ENCODE data around the gene PFKP.

The PFKP gene

GRCh38 chr10:3077940-3078630 is 10.7 kb downstream of the PFKP start:
- H3K27ac ChIP-seq (ENCODE audit: insufficient read depth, low read length, poor library complexity, severe bottlenecking) = no peak overlapping the region
- no peaks in the 10 kb centered on the region for H3K36me3 ChIP-seq (ENCODE audit: control insufficient read depth, insufficient read depth, low read length)
- H3K27me3 ChIP-seq (replicated peaks; ENCODE audit: control insufficient read depth, insufficient read depth, low read length, poor library complexity, severe bottlenecking) = no peaks in the 10 kb centered on the region
- H3K4me1 ChIP-seq (ENCODE audit: control insufficient read depth, insufficient read depth, low read length, poor library complexity, severe bottlenecking) = no peaks in the 10 kb centered on the region
- no peak for DNase-seq
- H3K9me3 ChIP-seq (ENCODE audit: control insufficient read depth, low read length) = no peaks in the 10 kb centered on the region
- H3K4me3 ChIP-seq (ENCODE audit: insufficient read depth, low read depth, low read length, poor library complexity, severe bottlenecking) = no peak overlapping the region

DNA sequence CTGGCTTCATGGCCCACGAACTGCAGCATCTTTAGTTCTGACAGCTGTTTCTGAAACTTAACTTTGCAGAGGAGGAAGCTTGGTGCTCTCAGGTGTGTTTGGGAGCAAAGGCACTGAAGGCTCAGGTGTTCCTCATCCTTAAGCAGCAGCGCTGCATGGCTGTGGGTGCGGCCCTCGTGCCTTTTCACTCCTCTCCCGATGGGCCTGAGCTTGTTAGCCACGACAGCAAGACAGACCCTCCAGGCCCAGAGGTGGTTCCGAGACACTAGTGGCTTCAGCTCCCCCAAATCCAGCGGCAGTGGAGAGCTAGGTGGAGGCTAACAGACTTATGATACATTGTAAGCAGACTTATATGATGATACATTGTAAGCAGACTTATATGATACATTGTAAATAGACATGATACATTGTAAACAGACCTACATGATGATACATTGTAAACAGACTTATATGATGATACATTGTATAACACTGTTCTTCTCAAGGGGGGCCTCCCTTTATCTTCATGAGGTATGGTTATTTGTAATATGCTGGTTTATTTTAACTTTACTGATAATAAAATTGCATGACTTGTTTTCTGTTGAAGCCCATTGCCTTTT is 14.1 kb downstream of the PFKP start:
- Histone ChIP-seq H3K27me3 (replicated peaks; ENCODE audit: control insufficient read depth, insufficient read depth, low read length, poor library complexity, severe bottlenecking) (no peaks in the 10 kb centered on the region), H3K9me3 (ENCODE audit: control insufficient read depth, low read length) (no peaks in the 10 kb centered on the region), H3K4me1 (ENCODE audit: control insufficient read depth, insufficient read depth, low read length, poor library complexity, severe bottlenecking) (no peaks in the 10 kb centered on the region), H3K36me3 (ENCODE audit: control insufficient read depth, insufficient read depth, low read length) (peaks cover 3% of the 10 kb centered on the region), H3K4me3 (ENCODE audit: insufficient read depth, low read depth, low read length, poor library complexity, severe bottlenecking) (no peak overlapping the region), H3K27ac (ENCODE audit: insufficient read depth, low read length, poor library complexity, severe bottlenecking) (no peak overlapping the region)
- no peak for DNase-seq

- no peaks in the 10 kb centered on the region for H3K27me3 ChIP-seq (replicated peaks; ENCODE audit: control insufficient read depth, insufficient read depth, low read length, poor library complexity, severe bottlenecking)
- H3K9me3 ChIP-seq (ENCODE audit: control insufficient read depth, low read length) = no peaks in the 10 kb centered on the region
- no peak overlapping the region for H3K27ac ChIP-seq (ENCODE audit: insufficient read depth, low read length, poor library complexity, severe bottlenecking)
- DNase-seq = no peak
- H3K4me3 ChIP-seq (ENCODE audit: insufficient read depth, low read depth, low read length, poor library complexity, severe bottlenecking) = no peak overlapping the region
- no peaks in the 10 kb centered on the region for H3K4me1 ChIP-seq (ENCODE audit: control insufficient read depth, insufficient read depth, low read length, poor library complexity, severe bottlenecking)
- peaks cover 3% of the 10 kb centered on the region for H3K36me3 ChIP-seq (ENCODE audit: control insufficient read depth, insufficient read depth, low read length)
Observed at GRCh38 chr10:3082290-3082689, 14.9 kb downstream of the PFKP start.

DNA sequence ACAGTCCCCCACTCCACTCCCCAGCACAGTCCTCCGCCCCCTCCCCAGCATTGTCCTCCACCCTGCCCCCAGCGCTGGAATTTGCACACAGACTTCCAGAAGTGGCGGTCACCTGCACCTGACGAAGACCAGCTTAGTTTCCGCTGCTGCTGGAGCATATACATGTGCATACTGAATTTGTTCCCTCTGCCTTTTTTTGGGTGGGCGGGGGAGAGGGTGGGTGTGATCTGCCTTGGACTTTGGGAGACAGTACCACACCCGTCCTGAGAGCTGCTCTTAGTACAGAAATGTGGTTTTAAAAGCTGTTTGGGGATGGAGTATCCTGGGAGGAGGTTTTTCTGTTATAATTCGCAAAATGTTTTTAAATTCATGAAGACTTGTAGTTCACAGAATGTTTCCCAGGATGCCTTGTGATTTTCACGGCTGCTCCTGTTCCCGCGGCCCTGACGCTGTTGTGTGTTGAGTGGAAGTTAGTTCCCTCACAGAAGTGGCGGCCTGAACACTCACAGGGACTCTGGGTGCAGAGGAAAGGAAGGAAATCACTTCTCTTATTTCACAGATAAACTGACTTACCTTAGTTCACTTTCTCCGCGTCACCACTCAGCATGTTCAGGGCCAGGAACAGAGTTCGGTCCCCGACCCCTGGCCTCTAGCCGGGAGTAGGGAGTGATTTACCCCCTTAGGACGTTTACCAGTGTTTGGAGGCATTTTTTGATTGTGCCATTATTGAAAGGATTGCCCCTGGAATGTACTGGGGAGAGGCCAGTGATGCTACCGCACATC is 18.6 kb downstream of the PFKP start:
- no peaks in the 10 kb centered on the region for H3K4me1 ChIP-seq (ENCODE audit: control insufficient read depth, insufficient read depth, low read length, poor library complexity, severe bottlenecking)
- no peaks in the 10 kb centered on the region for H3K27me3 ChIP-seq (replicated peaks; ENCODE audit: control insufficient read depth, insufficient read depth, low read length, poor library complexity, severe bottlenecking)
- no peak overlapping the region for H3K27ac ChIP-seq (ENCODE audit: insufficient read depth, low read length, poor library complexity, severe bottlenecking)
- H3K36me3 ChIP-seq (ENCODE audit: control insufficient read depth, insufficient read depth, low read length) = peaks cover 3% of the 10 kb centered on the region
- no peaks in the 10 kb centered on the region for H3K9me3 ChIP-seq (ENCODE audit: control insufficient read depth, low read length)
- no peak overlapping the region for H3K4me3 ChIP-seq (ENCODE audit: insufficient read depth, low read depth, low read length, poor library complexity, severe bottlenecking)
- no peak for DNase-seq

DNA sequence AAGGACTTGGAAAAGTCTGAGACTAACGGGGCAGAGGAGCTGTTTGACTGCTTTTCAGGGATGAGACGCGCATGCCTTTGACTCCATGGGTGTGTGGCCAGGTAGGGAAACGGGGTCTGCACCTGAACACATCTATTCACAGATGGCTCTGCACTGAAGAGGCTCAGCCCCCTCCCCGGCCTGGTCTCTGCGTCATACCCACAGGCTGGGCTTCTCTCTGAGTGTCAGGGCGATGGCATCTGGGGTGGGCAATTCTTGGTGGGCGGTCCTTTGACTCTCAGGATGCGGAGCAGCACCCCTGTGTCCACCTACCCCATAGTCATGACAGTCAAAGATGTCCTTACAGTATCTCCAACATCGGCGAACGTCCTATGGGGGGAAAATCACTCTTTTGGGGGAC is 23.0 kb downstream of the PFKP start:
- no peaks in the 10 kb centered on the region for H3K27me3 ChIP-seq (replicated peaks; ENCODE audit: control insufficient read depth, insufficient read depth, low read length, poor library complexity, severe bottlenecking)
- H3K9me3 ChIP-seq (ENCODE audit: control insufficient read depth, low read length) = no peaks in the 10 kb centered on the region
- no peaks in the 10 kb centered on the region for H3K36me3 ChIP-seq (ENCODE audit: control insufficient read depth, insufficient read depth, low read length)
- no peak overlapping the region for H3K27ac ChIP-seq (ENCODE audit: insufficient read depth, low read length, poor library complexity, severe bottlenecking)
- no peak overlapping the region for H3K4me3 ChIP-seq (ENCODE audit: insufficient read depth, low read depth, low read length, poor library complexity, severe bottlenecking)
- no peak for DNase-seq
- H3K4me1 ChIP-seq (ENCODE audit: control insufficient read depth, insufficient read depth, low read length, poor library complexity, severe bottlenecking) = peaks cover 7% of the 10 kb centered on the region

DNA sequence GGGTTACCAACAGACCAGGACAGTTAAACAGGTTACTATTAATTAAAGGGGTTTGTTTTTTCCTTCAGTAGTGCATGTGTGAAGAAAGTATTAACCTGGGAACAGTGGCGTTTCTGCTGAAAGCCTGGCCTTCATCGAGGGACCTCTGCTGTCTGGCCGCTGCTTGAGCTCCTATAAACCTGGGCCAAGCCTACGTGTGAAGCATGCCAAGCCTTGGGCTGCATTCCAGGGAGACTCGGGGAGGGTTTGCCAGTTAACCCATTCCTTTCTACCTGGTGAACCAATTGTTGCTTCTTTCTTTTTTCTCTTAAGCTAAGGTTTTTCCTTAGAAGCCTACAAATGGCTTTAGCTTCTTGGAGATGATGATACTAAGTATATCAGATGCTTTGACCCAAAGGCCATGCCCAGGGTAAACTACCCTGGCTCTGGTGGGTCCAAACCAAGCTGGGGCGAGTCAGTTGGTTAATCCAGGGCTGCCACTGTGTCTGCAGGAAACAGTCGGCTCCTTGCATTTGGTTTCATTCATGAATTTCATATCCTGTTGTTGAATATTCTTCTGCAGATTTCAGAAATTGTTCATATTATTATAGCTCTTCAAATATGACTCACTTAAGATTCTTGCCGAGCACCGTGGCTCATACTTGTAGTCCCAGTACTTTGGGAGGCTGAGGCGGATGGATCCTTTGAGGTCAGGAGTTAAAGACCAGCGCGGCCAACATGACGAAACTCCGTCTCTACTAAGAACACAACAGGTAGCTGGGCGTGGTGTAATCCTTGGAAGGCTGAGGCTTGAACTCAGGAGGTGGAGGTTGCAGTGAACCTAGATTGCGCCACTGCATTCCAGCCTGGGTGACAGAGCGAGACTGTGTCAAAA is 23.8 kb downstream of the PFKP start:
- Histone ChIP-seq H3K9me3 (ENCODE audit: control insufficient read depth, low read length) (no peaks in the 10 kb centered on the region), H3K36me3 (ENCODE audit: control insufficient read depth, insufficient read depth, low read length) (no peaks in the 10 kb centered on the region), H3K4me1 (ENCODE audit: control insufficient read depth, insufficient read depth, low read length, poor library complexity, severe bottlenecking) (peaks cover 7% of the 10 kb centered on the region), H3K27me3 (replicated peaks; ENCODE audit: control insufficient read depth, insufficient read depth, low read length, poor library complexity, severe bottlenecking) (no peaks in the 10 kb centered on the region), H3K4me3 (ENCODE audit: insufficient read depth, low read depth, low read length, poor library complexity, severe bottlenecking) (no peak overlapping the region), H3K27ac (ENCODE audit: insufficient read depth, low read length, poor library complexity, severe bottlenecking) (no peak overlapping the region)
- DNase-seq = no peak

DNA sequence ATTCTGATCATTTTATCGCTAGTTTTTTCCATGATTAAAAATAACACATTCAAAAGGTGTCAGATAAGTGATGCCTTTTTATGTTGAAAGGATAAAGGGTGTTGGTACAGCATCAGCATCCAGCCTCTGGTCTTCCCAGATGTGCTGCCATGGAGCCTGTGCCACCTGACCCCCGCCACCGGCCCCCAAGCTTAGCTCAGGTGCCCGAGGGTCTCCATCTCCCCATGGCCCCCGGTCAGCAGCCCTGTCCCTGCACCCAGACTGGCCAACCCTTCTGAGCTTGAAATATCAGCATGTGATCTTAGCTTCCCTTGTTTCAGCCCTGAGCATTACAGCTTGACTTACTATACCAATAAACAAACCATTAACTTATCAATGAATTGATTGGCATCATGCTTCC is 24.6 kb downstream of the PFKP start:
- DNase-seq = no peak
- Histone ChIP-seq H3K27me3 (replicated peaks; ENCODE audit: control insufficient read depth, insufficient read depth, low read length, poor library complexity, severe bottlenecking) (no peaks in the 10 kb centered on the region), H3K27ac (ENCODE audit: insufficient read depth, low read length, poor library complexity, severe bottlenecking) (no peak overlapping the region), H3K9me3 (ENCODE audit: control insufficient read depth, low read length) (no peaks in the 10 kb centered on the region), H3K36me3 (ENCODE audit: control insufficient read depth, insufficient read depth, low read length) (no peaks in the 10 kb centered on the region), H3K4me3 (ENCODE audit: insufficient read depth, low read depth, low read length, poor library complexity, severe bottlenecking) (no peak overlapping the region), H3K4me1 (ENCODE audit: control insufficient read depth, insufficient read depth, low read length, poor library complexity, severe bottlenecking) (peaks cover 7% of the 10 kb centered on the region)

- Histone ChIP-seq H3K27me3 (replicated peaks; ENCODE audit: control insufficient read depth, insufficient read depth, low read length, poor library complexity, severe bottlenecking) (no peaks in the 10 kb centered on the region), H3K36me3 (ENCODE audit: control insufficient read depth, insufficient read depth, low read length) (no peaks in the 10 kb centered on the region), H3K4me3 (ENCODE audit: insufficient read depth, low read depth, low read length, poor library complexity, severe bottlenecking) (no peak overlapping the region), H3K9me3 (ENCODE audit: control insufficient read depth, low read length) (no peaks in the 10 kb centered on the region), H3K27ac (ENCODE audit: insufficient read depth, low read length, poor library complexity, severe bottlenecking) (no peak overlapping the region), H3K4me1 (ENCODE audit: control insufficient read depth, insufficient read depth, low read length, poor library complexity, severe bottlenecking) (peaks cover 7% of the 10 kb centered on the region)
- no peak for DNase-seq
Observed at GRCh38 chr10:3093996-3094395, 26.6 kb downstream of the PFKP start.

DNA sequence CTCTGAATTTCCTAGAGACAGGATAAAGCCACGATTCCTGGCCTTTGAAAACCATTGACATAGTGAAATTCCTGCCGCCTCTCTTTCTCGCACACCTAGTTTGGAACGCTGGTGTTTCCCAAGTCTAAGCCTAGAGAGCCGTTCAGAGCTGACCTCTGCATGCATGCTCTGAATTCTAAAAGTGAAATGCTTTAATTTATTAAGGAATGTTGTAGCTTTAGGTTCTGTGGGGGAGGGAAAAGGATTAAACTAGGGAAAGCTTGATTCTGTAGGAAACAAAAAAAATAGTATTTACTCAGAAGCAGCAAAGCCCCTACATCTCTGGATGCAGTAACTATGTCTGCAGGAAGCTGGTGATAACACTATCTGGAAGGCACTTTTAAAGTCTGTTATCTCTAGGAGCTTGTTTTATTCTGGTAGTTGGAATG is 27.3 kb downstream of the PFKP start:
- no peaks in the 10 kb centered on the region for H3K9me3 ChIP-seq (ENCODE audit: control insufficient read depth, low read length)
- no peak for DNase-seq
- H3K27me3 ChIP-seq (replicated peaks; ENCODE audit: control insufficient read depth, insufficient read depth, low read length, poor library complexity, severe bottlenecking) = no peaks in the 10 kb centered on the region
- H3K4me1 ChIP-seq (ENCODE audit: control insufficient read depth, insufficient read depth, low read length, poor library complexity, severe bottlenecking) = peaks cover 7% of the 10 kb centered on the region
- H3K27ac ChIP-seq (ENCODE audit: insufficient read depth, low read length, poor library complexity, severe bottlenecking) = no peak overlapping the region
- no peak overlapping the region for H3K4me3 ChIP-seq (ENCODE audit: insufficient read depth, low read depth, low read length, poor library complexity, severe bottlenecking)
- peaks cover 3% of the 10 kb centered on the region for H3K36me3 ChIP-seq (ENCODE audit: control insufficient read depth, insufficient read depth, low read length)
